HepG2 (cell line): Measurements from ENCODE around the gene CCDC170. TPM values are rescaled to one million over a fixed set of nuclear protein-coding genes. Genes with fewer than 3 reads are reported as not detected.

ENCODE experiments used
- MBNL3 ChIP-seq: fragments of 250-450 bp; sonication (Bioruptor Pico); conservative IDR thresholded peaks from 2 replicates; pipeline ENCODE4 v1.8.0; 2022; ENCODE audit warnings: mild to moderate bottlenecking, inconsistent platforms
- MED1 ChIP-seq: sonication (generic); formaldehyde crosslinking; IDR thresholded peaks from 2 replicates; pipeline ENCODE4 v1.4.0; 2020; ENCODE audit warnings: missing genetic modification reagents
- MTF1 ChIP-seq: sonication (generic); formaldehyde crosslinking; IDR thresholded peaks from 2 replicates; pipeline ENCODE4 v1.5.0; 2020; ENCODE audit warnings: missing genetic modification reagents
- ONECUT2 ChIP-seq: sonication (generic); formaldehyde crosslinking; IDR thresholded peaks from 2 replicates; pipeline ENCODE4 v1.4.0; 2020; ENCODE audit warnings: missing genetic modification reagents
- PHF21A ChIP-seq: sonication (generic); formaldehyde crosslinking; IDR thresholded peaks from 2 replicates; pipeline ENCODE4 v1.5.0; 2020; ENCODE audit warnings: mild to moderate bottlenecking, missing genetic modification reagents
- TP53 ChIP-seq: sonication (generic); formaldehyde crosslinking; conservative IDR thresholded peaks from 2 replicates; pipeline ENCODE4 v1.4.0; 2020; ENCODE audit warnings: missing genetic modification reagents
- ZNF44 ChIP-seq: sonication (generic); formaldehyde crosslinking; IDR thresholded peaks from 2 replicates; pipeline ENCODE4 v1.5.1; 2020; ENCODE audit warnings: mild to moderate bottlenecking, missing genetic modification reagents
- ZNF629 ChIP-seq: sonication (generic); formaldehyde crosslinking; conservative IDR thresholded peaks from 2 replicates; pipeline ENCODE4 v1.5.0; 2020; ENCODE audit warnings: missing genetic modification reagents
- polyA plus RNA-seq, 8 experiments: library from polyadenylated mRNA; depleted of rRNA in 3 of 8; stranded (reverse) in 7 of 8; unstranded in 1 of 8; fragments of >200 nt; fragmentation: Illumina TruSeq in 4 of 8; extraction: Trizol in 4 of 8; gene quantifications; 2 replicates each; pipeline versions ENCODE4 v1.2.1 to v1.2.3, GENCODE V29; 2011 to 2016; ENCODE audit warnings: low read depth in 4 of 8, missing spikeins in 1 of 8, mixed read lengths in 1 of 8; ENCODE audit not compliant: insufficient read depth in 1 of 8
- total RNA-seq, 5 experiments: library from RNA; depleted of rRNA; stranded (reverse); fragments of >200 nt; fragmentation: Illumina TruSeq; extraction: Trizol; gene quantifications; 2 replicates each; pipeline ENCODE4 v1.2.3, GENCODE V29; 2016; ENCODE audit warnings: low read depth in 1 of 5
- TF ChIP-seq, protein P1 (sequence below): sonication (generic); formaldehyde crosslinking; IDR thresholded peaks from 2 replicates; pipeline ENCODE4 v1.4.0; 2020; ENCODE audit warnings: missing genetic modification reagents, mild to moderate bottlenecking, borderline replicate concordance
- TF ChIP-seq, protein P2 (sequence below): sonication (generic); formaldehyde crosslinking; IDR thresholded peaks from 2 replicates; pipeline ENCODE4 v1.5.0; 2020; ENCODE audit warnings: missing genetic modification reagents
- TF ChIP-seq, protein P3 (sequence below): sonication (generic); formaldehyde crosslinking; IDR thresholded peaks from 2 replicates; pipeline ENCODE4 v1.5.0; 2020; ENCODE audit warnings: missing genetic modification reagents
- TF ChIP-seq, protein P4 (sequence below): sonication (generic); formaldehyde crosslinking; IDR thresholded peaks from 2 replicates; pipeline ENCODE4 v1.4.0; 2020; ENCODE audit warnings: mild to moderate bottlenecking, low read depth, missing genetic modification reagents
- TF ChIP-seq, protein P5 (sequence below): sonication (generic); formaldehyde crosslinking; IDR thresholded peaks from 2 replicates; pipeline ENCODE4 v1.5.0; 2020; ENCODE audit warnings: mild to moderate bottlenecking, missing genetic modification reagents, borderline replicate concordance
- TF ChIP-seq, protein P6 (sequence below): IDR thresholded peaks from 2 replicates; pipeline ENCODE4 v1.6.1; 2016

Gene CCDC170
- total and polyA plus RNA-seq, 2 of the 13 experiments (the other 11 are each of a cell fraction or from before 2014, with no cell fraction given), result 0.90 to 5.1 TPM

DNA sequence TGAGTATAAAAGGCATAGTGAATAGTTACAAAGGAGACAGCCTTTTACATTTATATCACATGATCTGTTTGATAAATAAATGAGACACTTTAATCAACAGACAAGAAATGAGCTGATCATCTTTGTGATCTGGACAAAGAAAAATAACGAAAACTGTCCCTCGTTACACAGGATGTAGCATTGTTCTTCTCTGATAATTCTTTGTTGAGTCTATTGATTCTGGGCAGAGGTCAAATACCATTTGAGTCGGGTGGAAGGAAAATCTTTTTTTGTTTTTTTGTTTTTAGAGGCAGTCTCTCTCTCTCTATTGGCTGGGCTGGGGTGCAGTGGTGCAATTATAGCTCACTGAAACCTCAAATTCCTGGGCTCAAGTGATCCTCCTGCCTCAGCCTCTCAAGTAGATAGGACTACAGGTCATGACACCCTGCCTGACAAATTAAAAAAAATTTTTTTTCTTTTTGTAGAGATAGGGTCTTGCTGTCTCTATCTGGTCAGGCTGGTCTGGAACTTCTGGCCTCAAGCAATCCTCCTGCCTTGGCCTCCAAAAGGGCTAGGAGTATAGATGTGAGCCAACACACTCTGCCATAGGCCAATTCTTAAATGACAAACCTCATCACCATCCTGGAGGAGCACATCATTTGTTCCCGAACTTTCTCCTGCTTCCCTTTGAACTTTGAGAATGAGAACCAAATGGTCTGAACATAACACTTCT is 41.8 kb downstream of the CCDC170 start (continued):
- TF ChIP-seq, protein P1, sequence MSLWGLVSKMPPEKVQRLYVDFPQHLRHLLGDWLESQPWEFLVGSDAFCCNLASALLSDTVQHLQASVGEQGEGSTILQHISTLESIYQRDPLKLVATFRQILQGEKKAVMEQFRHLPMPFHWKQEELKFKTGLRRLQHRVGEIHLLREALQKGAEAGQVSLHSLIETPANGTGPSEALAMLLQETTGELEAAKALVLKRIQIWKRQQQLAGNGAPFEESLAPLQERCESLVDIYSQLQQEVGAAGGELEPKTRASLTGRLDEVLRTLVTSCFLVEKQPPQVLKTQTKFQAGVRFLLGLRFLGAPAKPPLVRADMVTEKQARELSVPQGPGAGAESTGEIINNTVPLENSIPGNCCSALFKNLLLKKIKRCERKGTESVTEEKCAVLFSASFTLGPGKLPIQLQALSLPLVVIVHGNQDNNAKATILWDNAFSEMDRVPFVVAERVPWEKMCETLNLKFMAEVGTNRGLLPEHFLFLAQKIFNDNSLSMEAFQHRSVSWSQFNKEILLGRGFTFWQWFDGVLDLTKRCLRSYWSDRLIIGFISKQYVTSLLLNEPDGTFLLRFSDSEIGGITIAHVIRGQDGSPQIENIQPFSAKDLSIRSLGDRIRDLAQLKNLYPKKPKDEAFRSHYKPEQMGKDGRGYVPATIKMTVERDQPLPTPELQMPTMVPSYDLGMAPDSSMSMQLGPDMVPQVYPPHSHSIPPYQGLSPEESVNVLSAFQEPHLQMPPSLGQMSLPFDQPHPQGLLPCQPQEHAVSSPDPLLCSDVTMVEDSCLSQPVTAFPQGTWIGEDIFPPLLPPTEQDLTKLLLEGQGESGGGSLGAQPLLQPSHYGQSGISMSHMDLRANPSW (CRISPR knock-in tag), result no peak
- TF ChIP-seq, protein P2, sequence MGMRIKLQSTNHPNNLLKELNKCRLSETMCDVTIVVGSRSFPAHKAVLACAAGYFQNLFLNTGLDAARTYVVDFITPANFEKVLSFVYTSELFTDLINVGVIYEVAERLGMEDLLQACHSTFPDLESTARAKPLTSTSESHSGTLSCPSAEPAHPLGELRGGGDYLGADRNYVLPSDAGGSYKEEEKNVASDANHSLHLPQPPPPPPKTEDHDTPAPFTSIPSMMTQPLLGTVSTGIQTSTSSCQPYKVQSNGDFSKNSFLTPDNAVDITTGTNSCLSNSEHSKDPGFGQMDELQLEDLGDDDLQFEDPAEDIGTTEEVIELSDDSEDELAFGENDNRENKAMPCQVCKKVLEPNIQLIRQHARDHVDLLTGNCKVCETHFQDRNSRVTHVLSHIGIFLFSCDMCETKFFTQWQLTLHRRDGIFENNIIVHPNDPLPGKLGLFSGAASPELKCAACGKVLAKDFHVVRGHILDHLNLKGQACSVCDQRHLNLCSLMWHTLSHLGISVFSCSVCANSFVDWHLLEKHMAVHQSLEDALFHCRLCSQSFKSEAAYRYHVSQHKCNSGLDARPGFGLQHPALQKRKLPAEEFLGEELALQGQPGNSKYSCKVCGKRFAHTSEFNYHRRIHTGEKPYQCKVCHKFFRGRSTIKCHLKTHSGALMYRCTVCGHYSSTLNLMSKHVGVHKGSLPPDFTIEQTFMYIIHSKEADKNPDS (CRISPR knock-in tag), result no peak
- TF ChIP-seq, protein P3, sequence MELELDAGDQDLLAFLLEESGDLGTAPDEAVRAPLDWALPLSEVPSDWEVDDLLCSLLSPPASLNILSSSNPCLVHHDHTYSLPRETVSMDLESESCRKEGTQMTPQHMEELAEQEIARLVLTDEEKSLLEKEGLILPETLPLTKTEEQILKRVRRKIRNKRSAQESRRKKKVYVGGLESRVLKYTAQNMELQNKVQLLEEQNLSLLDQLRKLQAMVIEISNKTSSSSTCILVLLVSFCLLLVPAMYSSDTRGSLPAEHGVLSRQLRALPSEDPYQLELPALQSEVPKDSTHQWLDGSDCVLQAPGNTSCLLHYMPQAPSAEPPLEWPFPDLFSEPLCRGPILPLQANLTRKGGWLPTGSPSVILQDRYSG (CRISPR knock-in tag), result no peak
- TF ChIP-seq, protein P4, sequence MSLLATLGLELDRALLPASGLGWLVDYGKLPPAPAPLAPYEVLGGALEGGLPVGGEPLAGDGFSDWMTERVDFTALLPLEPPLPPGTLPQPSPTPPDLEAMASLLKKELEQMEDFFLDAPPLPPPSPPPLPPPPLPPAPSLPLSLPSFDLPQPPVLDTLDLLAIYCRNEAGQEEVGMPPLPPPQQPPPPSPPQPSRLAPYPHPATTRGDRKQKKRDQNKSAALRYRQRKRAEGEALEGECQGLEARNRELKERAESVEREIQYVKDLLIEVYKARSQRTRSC, result no peak
- TF ChIP-seq TP53 (CRISPR knock-in tag) (no peak), MTF1 (CRISPR knock-in tag) (no peak), MBNL3 (CRISPR knock-in tag) (no peak), ZNF629 (no peak), ZNF44 (CRISPR knock-in tag) (no peak), MED1 (CRISPR knock-in tag) (no peak), ONECUT2 (CRISPR knock-in tag) (peak; percentile 64; the same call in 1 of the 2 replicates), PHF21A (CRISPR knock-in tag) (no peak)
- TF ChIP-seq, protein P5, sequence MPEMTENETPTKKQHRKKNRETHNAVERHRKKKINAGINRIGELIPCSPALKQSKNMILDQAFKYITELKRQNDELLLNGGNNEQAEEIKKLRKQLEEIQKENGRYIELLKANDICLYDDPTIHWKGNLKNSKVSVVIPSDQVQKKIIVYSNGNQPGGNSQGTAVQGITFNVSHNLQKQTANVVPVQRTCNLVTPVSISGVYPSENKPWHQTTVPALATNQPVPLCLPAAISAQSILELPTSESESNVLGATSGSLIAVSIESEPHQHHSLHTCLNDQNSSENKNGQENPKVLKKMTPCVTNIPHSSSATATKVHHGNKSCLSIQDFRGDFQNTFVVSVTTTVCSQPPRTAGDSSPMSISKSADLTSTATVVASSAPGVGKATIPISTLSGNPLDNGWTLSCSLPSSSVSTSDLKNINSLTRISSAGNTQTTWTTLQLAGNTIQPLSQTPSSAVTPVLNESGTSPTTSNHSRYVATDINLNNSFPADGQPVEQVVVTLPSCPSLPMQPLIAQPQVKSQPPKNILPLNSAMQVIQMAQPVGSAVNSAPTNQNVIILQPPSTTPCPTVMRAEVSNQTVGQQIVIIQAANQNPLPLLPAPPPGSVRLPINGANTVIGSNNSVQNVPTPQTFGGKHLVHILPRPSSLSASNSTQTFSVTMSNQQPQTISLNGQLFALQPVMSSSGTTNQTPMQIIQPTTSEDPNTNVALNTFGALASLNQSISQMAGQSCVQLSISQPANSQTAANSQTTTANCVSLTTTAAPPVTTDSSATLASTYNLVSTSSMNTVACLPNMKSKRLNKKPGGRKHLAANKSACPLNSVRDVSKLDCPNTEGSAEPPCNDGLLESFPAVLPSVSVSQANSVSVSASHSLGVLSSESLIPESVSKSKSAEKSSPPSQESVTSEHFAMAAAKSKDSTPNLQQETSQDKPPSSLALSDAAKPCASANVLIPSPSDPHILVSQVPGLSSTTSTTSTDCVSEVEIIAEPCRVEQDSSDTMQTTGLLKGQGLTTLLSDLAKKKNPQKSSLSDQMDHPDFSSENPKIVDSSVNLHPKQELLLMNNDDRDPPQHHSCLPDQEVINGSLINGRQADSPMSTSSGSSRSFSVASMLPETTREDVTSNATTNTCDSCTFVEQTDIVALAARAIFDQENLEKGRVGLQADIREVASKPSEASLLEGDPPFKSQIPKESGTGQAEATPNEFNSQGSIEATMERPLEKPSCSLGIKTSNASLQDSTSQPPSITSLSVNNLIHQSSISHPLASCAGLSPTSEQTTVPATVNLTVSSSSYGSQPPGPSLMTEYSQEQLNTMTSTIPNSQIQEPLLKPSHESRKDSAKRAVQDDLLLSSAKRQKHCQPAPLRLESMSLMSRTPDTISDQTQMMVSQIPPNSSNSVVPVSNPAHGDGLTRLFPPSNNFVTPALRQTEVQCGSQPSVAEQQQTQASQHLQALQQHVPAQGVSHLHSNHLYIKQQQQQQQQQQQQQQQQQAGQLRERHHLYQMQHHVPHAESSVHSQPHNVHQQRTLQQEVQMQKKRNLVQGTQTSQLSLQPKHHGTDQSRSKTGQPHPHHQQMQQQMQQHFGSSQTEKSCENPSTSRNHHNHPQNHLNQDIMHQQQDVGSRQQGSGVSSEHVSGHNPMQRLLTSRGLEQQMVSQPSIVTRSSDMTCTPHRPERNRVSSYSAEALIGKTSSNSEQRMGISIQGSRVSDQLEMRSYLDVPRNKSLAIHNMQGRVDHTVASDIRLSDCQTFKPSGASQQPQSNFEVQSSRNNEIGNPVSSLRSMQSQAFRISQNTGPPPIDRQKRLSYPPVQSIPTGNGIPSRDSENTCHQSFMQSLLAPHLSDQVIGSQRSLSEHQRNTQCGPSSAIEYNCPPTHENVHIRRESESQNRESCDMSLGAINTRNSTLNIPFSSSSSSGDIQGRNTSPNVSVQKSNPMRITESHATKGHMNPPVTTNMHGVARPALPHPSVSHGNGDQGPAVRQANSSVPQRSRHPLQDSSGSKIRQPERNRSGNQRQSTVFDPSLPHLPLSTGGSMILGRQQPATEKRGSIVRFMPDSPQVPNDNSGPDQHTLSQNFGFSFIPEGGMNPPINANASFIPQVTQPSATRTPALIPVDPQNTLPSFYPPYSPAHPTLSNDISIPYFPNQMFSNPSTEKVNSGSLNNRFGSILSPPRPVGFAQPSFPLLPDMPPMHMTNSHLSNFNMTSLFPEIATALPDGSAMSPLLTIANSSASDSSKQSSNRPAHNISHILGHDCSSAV (CRISPR knock-in tag), result no peak
- TF ChIP-seq, protein P6, sequence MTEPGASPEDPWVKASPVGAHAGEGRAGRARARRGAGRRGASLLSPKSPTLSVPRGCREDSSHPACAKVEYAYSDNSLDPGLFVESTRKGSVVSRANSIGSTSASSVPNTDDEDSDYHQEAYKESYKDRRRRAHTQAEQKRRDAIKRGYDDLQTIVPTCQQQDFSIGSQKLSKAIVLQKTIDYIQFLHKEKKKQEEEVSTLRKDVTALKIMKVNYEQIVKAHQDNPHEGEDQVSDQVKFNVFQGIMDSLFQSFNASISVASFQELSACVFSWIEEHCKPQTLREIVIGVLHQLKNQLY (CRISPR knock-in tag), result no peak
